DND-41 (cell line): Measurements from ENCODE around the gene SLC1A3.

ENCODE experiments used
- EZH2 ChIP-seq: IDR thresholded peaks from 3 replicates; pipeline ENCODE4 v1.6.1; 2012; ENCODE audit warnings: borderline replicate concordance, low read depth, mild to moderate bottlenecking, moderate library complexity, low read length, inconsistent platforms; ENCODE audit not compliant: severe bottlenecking
- TF ChIP-seq, protein P1 (sequence below): IDR thresholded peaks from 2 replicates; pipeline ENCODE4 v1.5.1; 2012; ENCODE audit warnings: borderline replicate concordance, low read length, moderate library complexity, mild to moderate bottlenecking; ENCODE audit not compliant: poor library complexity, severe bottlenecking; ENCODE audit errors: extremely low read depth

- TF ChIP-seq, protein P1, sequence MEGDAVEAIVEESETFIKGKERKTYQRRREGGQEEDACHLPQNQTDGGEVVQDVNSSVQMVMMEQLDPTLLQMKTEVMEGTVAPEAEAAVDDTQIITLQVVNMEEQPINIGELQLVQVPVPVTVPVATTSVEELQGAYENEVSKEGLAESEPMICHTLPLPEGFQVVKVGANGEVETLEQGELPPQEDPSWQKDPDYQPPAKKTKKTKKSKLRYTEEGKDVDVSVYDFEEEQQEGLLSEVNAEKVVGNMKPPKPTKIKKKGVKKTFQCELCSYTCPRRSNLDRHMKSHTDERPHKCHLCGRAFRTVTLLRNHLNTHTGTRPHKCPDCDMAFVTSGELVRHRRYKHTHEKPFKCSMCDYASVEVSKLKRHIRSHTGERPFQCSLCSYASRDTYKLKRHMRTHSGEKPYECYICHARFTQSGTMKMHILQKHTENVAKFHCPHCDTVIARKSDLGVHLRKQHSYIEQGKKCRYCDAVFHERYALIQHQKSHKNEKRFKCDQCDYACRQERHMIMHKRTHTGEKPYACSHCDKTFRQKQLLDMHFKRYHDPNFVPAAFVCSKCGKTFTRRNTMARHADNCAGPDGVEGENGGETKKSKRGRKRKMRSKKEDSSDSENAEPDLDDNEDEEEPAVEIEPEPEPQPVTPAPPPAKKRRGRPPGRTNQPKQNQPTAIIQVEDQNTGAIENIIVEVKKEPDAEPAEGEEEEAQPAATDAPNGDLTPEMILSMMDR: no peak
- no peak for TF ChIP-seq EZH2
Observed at GRCh38 chr5:36641431-36641830, 35.0 kb downstream of the SLC1A3 start.
